ENCODE results near the gene ENPP6. TPM values are rescaled to one million over a fixed set of nuclear protein-coding genes. Genes with fewer than 3 reads are reported as not detected.

The ENPP6 gene
- total RNA-seq, 1 donor from 2014 or later, result not detected

- no peaks in the 10 kb centered on the region for H3K27me3 Mint-ChIP-seq (ENCODE audit: unreplicated experiment)
- H3K36me3 Mint-ChIP-seq (ENCODE audit: unreplicated experiment), result no peaks in the 10 kb centered on the region
- H3K9me3 Mint-ChIP-seq (ENCODE audit: unreplicated experiment), result no peaks in the 10 kb centered on the region
- H3K4me1 Mint-ChIP-seq (ENCODE audit: low read depth, unreplicated experiment), result peaks cover 1% of the 10 kb centered on the region
- TF ChIP-seq CTCF (IDR thresholded peaks at IDR 0.05; ENCODE audit: partially characterized antibody, unreplicated experiment), result no peak
- DNase-seq, result no peak
- no peak overlapping the region for H3K27ac Mint-ChIP-seq (ENCODE audit: unreplicated experiment)
- H3K4me3 Mint-ChIP-seq (ENCODE audit: unreplicated experiment), result no peak overlapping the region
These were observed 45.8 kb upstream of the ENPP6 start for GRCh38 chr4:184263461-184263860.

DNA sequence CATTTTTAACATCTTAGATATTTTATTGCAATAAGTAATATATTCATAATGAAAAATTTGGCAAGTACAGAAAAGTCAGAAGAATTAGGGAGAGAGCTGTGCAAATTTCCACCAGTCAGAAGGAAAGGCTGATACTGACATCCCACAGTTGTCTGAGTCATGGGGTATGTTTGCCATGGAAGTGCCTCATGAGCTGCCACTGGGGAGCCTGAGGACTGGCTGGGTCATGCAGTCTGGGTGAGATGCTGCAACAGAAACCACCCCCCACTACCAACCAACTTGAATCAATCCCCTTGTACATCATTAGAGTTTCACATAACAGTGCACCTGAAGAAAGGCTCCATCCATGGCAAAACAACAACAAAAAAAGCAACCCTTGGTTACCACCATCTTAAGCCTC, 45.2 kb upstream of the ENPP6 start:
- TF ChIP-seq CTCF (IDR thresholded peaks at IDR 0.05; ENCODE audit: partially characterized antibody, unreplicated experiment), result no peak
- no peaks in the 10 kb centered on the region for H3K27me3 Mint-ChIP-seq (ENCODE audit: unreplicated experiment)
- no peak for DNase-seq
- no peaks in the 10 kb centered on the region for H3K9me3 Mint-ChIP-seq (ENCODE audit: unreplicated experiment)
- H3K27ac Mint-ChIP-seq (ENCODE audit: unreplicated experiment), result no peak overlapping the region
- peaks cover 1% of the 10 kb centered on the region for H3K4me1 Mint-ChIP-seq (ENCODE audit: low read depth, unreplicated experiment)
- H3K4me3 Mint-ChIP-seq (ENCODE audit: unreplicated experiment), result no peak overlapping the region
- H3K36me3 Mint-ChIP-seq (ENCODE audit: unreplicated experiment), result no peaks in the 10 kb centered on the region

GRCh38 chr4:184261246-184261645, 43.6 kb upstream of the ENPP6 start:
- DNase-seq, result no peak
- Mint-ChIP-seq H3K27ac (ENCODE audit: unreplicated experiment) (no peak overlapping the region), H3K4me3 (ENCODE audit: unreplicated experiment) (no peak overlapping the region), H3K36me3 (ENCODE audit: unreplicated experiment) (no peaks in the 10 kb centered on the region), H3K9me3 (ENCODE audit: unreplicated experiment) (no peaks in the 10 kb centered on the region), H3K27me3 (ENCODE audit: unreplicated experiment) (no peaks in the 10 kb centered on the region), H3K4me1 (ENCODE audit: low read depth, unreplicated experiment) (peaks cover 1% of the 10 kb centered on the region)
- no peak for TF ChIP-seq CTCF (IDR thresholded peaks at IDR 0.05; ENCODE audit: partially characterized antibody, unreplicated experiment)

DNA sequence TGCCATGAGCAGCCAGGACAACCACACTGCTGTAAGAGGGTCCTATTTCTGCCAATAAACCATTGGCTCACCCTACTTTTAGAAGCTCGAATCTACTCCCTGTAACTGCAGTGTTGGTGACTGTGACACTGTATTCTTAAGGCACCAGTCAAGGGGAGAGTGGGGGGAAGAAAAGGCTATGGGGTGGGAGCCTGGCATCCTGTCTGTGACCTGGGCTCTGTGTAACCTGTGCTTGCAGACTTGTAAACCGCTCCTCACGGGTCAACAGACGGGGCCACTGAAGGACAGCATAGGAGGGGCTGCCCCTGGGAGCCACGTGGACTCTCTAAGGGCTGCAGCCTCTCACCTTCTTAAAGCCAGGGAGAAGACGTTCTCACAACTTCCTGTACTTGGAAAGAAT, 42.2 kb upstream of the ENPP6 start:
- no peak overlapping the region for H3K27ac Mint-ChIP-seq (ENCODE audit: unreplicated experiment)
- no peak for TF ChIP-seq CTCF (IDR thresholded peaks at IDR 0.05; ENCODE audit: partially characterized antibody, unreplicated experiment)
- peaks cover 3% of the 10 kb centered on the region for H3K4me1 Mint-ChIP-seq (ENCODE audit: low read depth, unreplicated experiment)
- no peak for DNase-seq
- H3K4me3 Mint-ChIP-seq (ENCODE audit: unreplicated experiment), result no peak overlapping the region
- no peaks in the 10 kb centered on the region for H3K36me3 Mint-ChIP-seq (ENCODE audit: unreplicated experiment)
- H3K9me3 Mint-ChIP-seq (ENCODE audit: unreplicated experiment), result no peaks in the 10 kb centered on the region
- peaks cover 1% of the 10 kb centered on the region for H3K27me3 Mint-ChIP-seq (ENCODE audit: unreplicated experiment)

GRCh38 chr4:184259081-184259480, 41.4 kb upstream of the ENPP6 start:
- Mint-ChIP-seq H3K36me3 (ENCODE audit: unreplicated experiment) (peaks cover 1% of the 10 kb centered on the region), H3K9me3 (ENCODE audit: unreplicated experiment) (peaks cover under 1% of the 10 kb centered on the region), H3K27me3 (ENCODE audit: unreplicated experiment) (peaks cover 3% of the 10 kb centered on the region), H3K4me1 (ENCODE audit: low read depth, unreplicated experiment) (peaks cover 4% of the 10 kb centered on the region), H3K4me3 (ENCODE audit: unreplicated experiment) (no peak overlapping the region), H3K27ac (ENCODE audit: unreplicated experiment) (no peak overlapping the region)
- DNase-seq, result no peak
- TF ChIP-seq CTCF (IDR thresholded peaks at IDR 0.05; ENCODE audit: partially characterized antibody, unreplicated experiment), result no peak
